GM23338 (cell line): Measurements from ENCODE around the gene RNF213.

Experiments
- EZH2 ChIP-seq: fragments of 200-600 bp; sonication (generic); IDR thresholded peaks from one replicate; pipeline ENCODE4 v1.8.0; 2017; ENCODE audit warnings: antibody characterized with exemption, mild to moderate bottlenecking, low read depth; ENCODE audit not compliant: unreplicated experiment
- JUNB ChIP-seq: IDR thresholded peaks from one replicate; pipeline ENCODE4 v1.6.1; 2016; ENCODE audit warnings: antibody characterized with exemption; ENCODE audit not compliant: unreplicated experiment
- POLR2AphosphoS5 ChIP-seq: IDR thresholded peaks from 2 replicates; pipeline ENCODE4 v1.6.1; 2016; ENCODE audit warnings: antibody characterized with exemption, low read depth
- TF ChIP-seq, protein P1 (sequence below), 2 experiments: fragments of 200-600 bp in 1 of 2; sonication (generic) in 1 of 2; conservative IDR thresholded peaks; 2 replicates each; pipeline versions ENCODE4 v1.5.1 to v1.6.1; 2016 to 2017; ENCODE audit warnings: antibody characterized with exemption in 2 of 2, low read depth in 2 of 2, mild to moderate bottlenecking in 2 of 2, moderate library complexity in 1 of 2

DNA sequence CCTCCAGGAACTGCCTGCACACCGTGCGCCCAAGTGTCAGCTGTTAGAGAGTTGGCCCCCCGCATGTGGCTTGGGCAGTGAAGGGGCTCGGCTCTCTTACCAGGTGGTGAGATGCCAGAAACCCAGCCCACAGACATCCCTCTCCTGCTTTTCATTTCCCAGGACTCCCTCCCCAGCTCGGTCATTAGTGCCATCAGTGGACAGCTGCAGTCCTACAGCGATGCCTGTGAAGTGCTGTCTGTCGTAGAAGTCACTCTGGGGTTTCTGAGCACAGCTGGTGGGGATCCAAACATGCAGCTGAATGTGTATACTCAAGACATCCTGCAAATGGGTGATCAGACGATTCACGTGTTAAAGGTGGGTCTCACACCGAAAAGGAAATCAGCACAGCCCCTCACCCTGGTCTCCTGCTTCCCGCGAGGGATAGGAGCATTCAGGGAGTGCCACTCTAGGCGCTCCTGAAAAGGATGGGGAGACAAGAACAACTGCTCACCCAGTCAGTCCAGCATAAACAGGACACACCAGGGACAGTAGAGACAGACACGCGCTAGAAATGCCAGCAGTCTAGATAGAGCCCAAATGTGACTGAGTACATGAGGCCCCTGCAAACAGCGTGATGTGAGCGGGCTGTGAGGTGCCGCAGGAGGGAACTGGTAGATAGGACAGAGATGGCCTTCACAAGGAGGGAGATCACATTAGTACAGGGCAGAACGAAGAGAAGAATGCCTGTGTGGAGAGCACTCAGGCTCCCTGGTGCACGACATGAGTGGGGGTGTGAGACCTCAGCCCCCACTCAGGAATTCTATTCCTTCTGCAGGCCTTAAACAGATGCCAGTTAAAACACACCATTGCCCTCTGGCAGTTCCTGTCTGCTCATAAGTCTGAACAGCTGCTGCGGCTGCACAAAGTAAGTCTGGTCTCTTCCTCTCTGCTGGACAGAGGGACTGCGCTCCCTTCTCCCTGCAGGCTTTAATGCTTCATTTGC, 128.7 kb downstream of the RNF213 start:
- TF ChIP-seq, protein P1, sequence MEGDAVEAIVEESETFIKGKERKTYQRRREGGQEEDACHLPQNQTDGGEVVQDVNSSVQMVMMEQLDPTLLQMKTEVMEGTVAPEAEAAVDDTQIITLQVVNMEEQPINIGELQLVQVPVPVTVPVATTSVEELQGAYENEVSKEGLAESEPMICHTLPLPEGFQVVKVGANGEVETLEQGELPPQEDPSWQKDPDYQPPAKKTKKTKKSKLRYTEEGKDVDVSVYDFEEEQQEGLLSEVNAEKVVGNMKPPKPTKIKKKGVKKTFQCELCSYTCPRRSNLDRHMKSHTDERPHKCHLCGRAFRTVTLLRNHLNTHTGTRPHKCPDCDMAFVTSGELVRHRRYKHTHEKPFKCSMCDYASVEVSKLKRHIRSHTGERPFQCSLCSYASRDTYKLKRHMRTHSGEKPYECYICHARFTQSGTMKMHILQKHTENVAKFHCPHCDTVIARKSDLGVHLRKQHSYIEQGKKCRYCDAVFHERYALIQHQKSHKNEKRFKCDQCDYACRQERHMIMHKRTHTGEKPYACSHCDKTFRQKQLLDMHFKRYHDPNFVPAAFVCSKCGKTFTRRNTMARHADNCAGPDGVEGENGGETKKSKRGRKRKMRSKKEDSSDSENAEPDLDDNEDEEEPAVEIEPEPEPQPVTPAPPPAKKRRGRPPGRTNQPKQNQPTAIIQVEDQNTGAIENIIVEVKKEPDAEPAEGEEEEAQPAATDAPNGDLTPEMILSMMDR (conservative IDR thresholded peaks at IDR 0.05; ENCODE audit: low read depth in 2 of 2), result no peak
- TF ChIP-seq EZH2, result no peak
- TF ChIP-seq JUNB, result no peak
- no peak for TF ChIP-seq POLR2AphosphoS5
